ENCODE results near the gene RPS6KC1. TPM values are rescaled to one million over a fixed set of nuclear protein-coding genes. Genes with fewer than 3 reads are reported as not detected.

The RPS6KC1 gene
- total and polyA plus RNA-seq, 4 experiments from 2014 or later: 4.2 to 15.4 (median 11.2) TPM

- no peaks in the 10 kb centered on the region for H3K9me3 ChIP-seq (ENCODE audit: control insufficient read depth in 1 of 2, low read length in 2 of 2)
- Mint-ChIP-seq H3K4me1 (no peaks in the 10 kb centered on the region), H3K27me3 (no peaks in the 10 kb centered on the region), H3K36me3 (peaks cover 54 to 80% of the 10 kb centered on the region in 2 donors), H3K4me3 (no peak overlapping the region), H3K9me3 (peaks cover 2 to 27% (median 17%) of the 10 kb centered on the region in 8 donors), H3K27ac (no peak overlapping the region)
- H3K4me3 ChIP-seq (ENCODE audit: low read length in 2 of 2): no peak overlapping the region
- no peaks in the 10 kb centered on the region for H3K4me1 ChIP-seq (ENCODE audit: insufficient read depth, low read length)
- no peaks in the 10 kb centered on the region for H3K36me3 ChIP-seq (ENCODE audit: insufficient read depth, low read length)
- no peak for DNase-seq
- no peak overlapping the region for H3K27ac ChIP-seq (ENCODE audit: low read depth, low read length)
- ChIA-PET CTCF (ENCODE audit: partially characterized antibody) (no interaction called here), POLR2A (ENCODE audit: partially characterized antibody) (no interaction called here)
- no peaks in the 10 kb centered on the region for H3K27me3 ChIP-seq (ENCODE audit: insufficient read depth, low read length)
- intact Hi-C loops (cut with micrococcal nuclease): no loop called here
Observed at GRCh38 chr1:213264531-213264930, 213.5 kb downstream of the RPS6KC1 start.

DNA sequence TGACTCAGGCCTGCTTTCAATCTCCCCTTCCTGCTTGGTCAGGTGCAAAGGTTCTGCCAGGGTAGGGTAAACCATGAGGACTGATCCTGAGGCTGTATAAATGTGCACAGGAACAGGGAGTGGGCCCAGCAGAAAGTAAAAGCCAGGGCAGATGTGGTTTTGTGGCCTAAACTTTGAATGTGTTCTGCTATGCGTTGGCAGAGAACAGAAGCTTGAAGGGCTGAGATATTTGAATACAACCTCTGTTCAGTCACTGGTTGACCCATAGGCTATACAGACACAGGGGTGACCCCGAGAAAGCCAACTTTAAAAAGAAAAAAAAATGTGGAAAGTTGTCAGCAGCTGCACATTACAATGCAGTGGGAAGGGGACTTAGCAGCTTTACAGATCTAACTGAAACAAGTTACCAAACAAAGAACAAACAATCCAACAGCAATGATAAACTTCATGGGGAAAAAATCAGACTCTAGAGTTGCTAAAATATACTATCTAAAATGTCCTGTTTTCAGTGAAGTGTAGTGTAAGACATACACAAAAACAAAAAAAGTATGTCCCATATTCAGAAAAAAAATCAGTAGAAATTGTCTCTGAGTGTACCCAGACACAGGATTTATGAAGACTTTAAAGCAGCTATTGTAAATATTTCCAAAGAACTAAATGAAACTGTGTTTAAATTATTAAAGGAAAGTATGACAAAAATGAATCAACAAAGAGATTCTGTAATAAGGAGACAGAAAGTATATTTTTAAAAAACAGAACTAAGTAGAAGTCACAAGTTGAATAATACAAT lies 216.1 kb downstream of the RPS6KC1 start:
- H3K36me3 ChIP-seq (ENCODE audit: insufficient read depth, low read length): no peaks in the 10 kb centered on the region
- H3K27ac ChIP-seq (ENCODE audit: low read depth, low read length): no peak overlapping the region
- intact Hi-C loops (cut with micrococcal nuclease): no loop called here
- peaks cover 2 to 27% (median 17%) of the 10 kb centered on the region in 8 donors for H3K9me3 Mint-ChIP-seq
- H3K27me3 ChIP-seq (ENCODE audit: insufficient read depth, low read length): no peaks in the 10 kb centered on the region
- H3K4me3 ChIP-seq (ENCODE audit: low read length in 2 of 2): no peak overlapping the region
- no peak overlapping the region for H3K4me3 Mint-ChIP-seq
- no peaks in the 10 kb centered on the region for H3K4me1 Mint-ChIP-seq
- peaks cover 49 to 74% of the 10 kb centered on the region in 2 donors for H3K36me3 Mint-ChIP-seq
- CTCF ChIA-PET (ENCODE audit: partially characterized antibody): no interaction called here
- H3K27ac Mint-ChIP-seq: peak overlapping the region in 1 of 7 donors; percentile 15
- POLR2A ChIA-PET (ENCODE audit: partially characterized antibody): no interaction called here
- no peaks in the 10 kb centered on the region for H3K4me1 ChIP-seq (ENCODE audit: insufficient read depth, low read length)
- no peaks in the 10 kb centered on the region for H3K9me3 ChIP-seq (ENCODE audit: control insufficient read depth in 1 of 2, low read length in 2 of 2)
- no peak for DNase-seq
- no peaks in the 10 kb centered on the region for H3K27me3 Mint-ChIP-seq

DNA sequence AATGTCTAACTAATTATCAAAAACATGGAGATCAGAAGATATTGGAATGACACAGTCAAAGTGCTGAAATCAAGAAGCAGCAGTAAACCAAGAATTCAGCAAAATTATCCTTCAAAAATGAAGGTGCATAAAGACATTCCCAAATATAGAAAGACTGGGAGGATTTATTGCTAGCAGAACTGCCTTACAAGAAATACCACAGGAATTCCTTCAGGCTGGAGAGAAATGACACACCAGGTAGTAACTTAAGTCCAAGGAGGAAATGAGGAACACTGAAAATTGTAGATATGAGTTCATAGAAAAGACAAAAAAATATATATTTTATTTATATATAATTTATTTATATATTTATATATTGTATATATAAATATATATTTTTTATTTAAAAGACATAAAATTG lies 217.2 kb downstream of the RPS6KC1 start:
- Histone ChIP-seq H3K4me3 (ENCODE audit: low read length in 2 of 2) (no peak overlapping the region), H3K27me3 (ENCODE audit: insufficient read depth, low read length) (no peaks in the 10 kb centered on the region), H3K36me3 (ENCODE audit: insufficient read depth, low read length) (no peaks in the 10 kb centered on the region), H3K9me3 (ENCODE audit: control insufficient read depth in 1 of 2, low read length in 2 of 2) (no peaks in the 10 kb centered on the region), H3K4me1 (ENCODE audit: insufficient read depth, low read length) (no peaks in the 10 kb centered on the region), H3K27ac (ENCODE audit: low read depth, low read length) (no peak overlapping the region)
- Mint-ChIP-seq H3K9me3 (peaks cover 2 to 27% (median 17%) of the 10 kb centered on the region in 8 donors), H3K27ac (no peak overlapping the region), H3K4me3 (no peak overlapping the region), H3K4me1 (peaks cover 0 to 1% (median 0%) of the 10 kb centered on the region in 4 donors), H3K27me3 (no peaks in the 10 kb centered on the region), H3K36me3 (peaks cover 51 to 73% of the 10 kb centered on the region in 2 donors)
- POLR2A ChIA-PET (ENCODE audit: partially characterized antibody): no interaction called here
- DNase-seq: no peak
- CTCF ChIA-PET (ENCODE audit: partially characterized antibody): no interaction called here
- intact Hi-C loops (cut with micrococcal nuclease): no loop called here

DNA sequence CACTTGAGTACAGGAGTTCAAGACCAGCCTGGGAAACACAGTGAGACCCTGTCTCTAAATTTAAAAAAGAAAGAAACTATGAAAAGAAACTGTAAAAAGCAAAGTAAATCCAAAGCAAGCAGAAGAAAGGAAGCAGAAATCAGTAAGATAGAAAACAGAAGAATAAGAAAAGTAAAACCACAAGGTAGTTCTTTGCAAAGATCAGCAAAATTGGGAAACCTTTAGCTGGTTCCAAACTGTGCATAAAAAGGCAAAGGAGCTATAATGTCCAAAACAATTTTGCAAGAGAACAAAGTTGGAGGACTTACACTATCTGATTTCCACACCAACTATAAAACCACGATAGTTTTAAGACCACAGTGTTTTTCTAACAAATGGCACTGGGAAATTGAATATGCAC lies 218.8 kb downstream of the RPS6KC1 start:
- ChIA-PET CTCF (ENCODE audit: partially characterized antibody) (no interaction called here), POLR2A (ENCODE audit: partially characterized antibody) (no interaction called here)
- Mint-ChIP-seq H3K36me3 (peaks cover 46 to 70% of the 10 kb centered on the region in 2 donors), H3K4me1 (peaks cover 0 to 4% (median under 1%) of the 10 kb centered on the region in 4 donors), H3K9me3 (peaks cover 0 to 24% (median 16%) of the 10 kb centered on the region in 8 donors), H3K27me3 (no peaks in the 10 kb centered on the region), H3K27ac (peak overlapping the region in 1 of 7 donors; percentile 17), H3K4me3 (no peak overlapping the region)
- intact Hi-C loops (cut with micrococcal nuclease): no loop called here
- no peak for DNase-seq
- Histone ChIP-seq H3K36me3 (ENCODE audit: insufficient read depth, low read length) (no peaks in the 10 kb centered on the region), H3K4me3 (ENCODE audit: low read length in 2 of 2) (no peak overlapping the region), H3K27me3 (ENCODE audit: insufficient read depth, low read length) (no peaks in the 10 kb centered on the region), H3K4me1 (ENCODE audit: insufficient read depth, low read length) (no peaks in the 10 kb centered on the region), H3K9me3 (ENCODE audit: control insufficient read depth in 1 of 2, low read length in 2 of 2) (no peaks in the 10 kb centered on the region), H3K27ac (ENCODE audit: low read depth, low read length) (no peak overlapping the region)

GRCh38 chr1:213273546-213273945 lies 222.5 kb downstream of the RPS6KC1 start:
- no peak overlapping the region for H3K4me3 Mint-ChIP-seq
- H3K9me3 Mint-ChIP-seq: peaks cover 0 to 2% (median 0%) of the 10 kb centered on the region in 8 donors
- Histone ChIP-seq H3K9me3 (ENCODE audit: control insufficient read depth in 1 of 2, low read length in 2 of 2) (no peaks in the 10 kb centered on the region), H3K4me1 (ENCODE audit: insufficient read depth, low read length) (no peaks in the 10 kb centered on the region), H3K36me3 (ENCODE audit: insufficient read depth, low read length) (no peaks in the 10 kb centered on the region), H3K27me3 (ENCODE audit: insufficient read depth, low read length) (no peaks in the 10 kb centered on the region), H3K4me3 (ENCODE audit: low read length in 2 of 2) (no peak overlapping the region), H3K27ac (ENCODE audit: low read depth, low read length) (no peak overlapping the region)
- CTCF ChIA-PET (ENCODE audit: partially characterized antibody): interaction anchor here (1.0 to 1.2 kb wide), 2 partner anchors 10 to 15 kb away, joined by 3 read pairs; no protein-coding TSS in a partner anchor
- no peak overlapping the region for H3K27ac Mint-ChIP-seq
- peaks cover 0 to 4% (median under 1%) of the 10 kb centered on the region in 4 donors for H3K4me1 Mint-ChIP-seq
- POLR2A ChIA-PET (ENCODE audit: partially characterized antibody): no interaction called here
- DNase-seq: no peak
- intact Hi-C loops (cut with micrococcal nuclease): no loop called here
- H3K36me3 Mint-ChIP-seq: peaks cover 36 to 49% of the 10 kb centered on the region in 2 donors
- no peaks in the 10 kb centered on the region for H3K27me3 Mint-ChIP-seq

GRCh38 chr1:213274140-213274539 lies 223.1 kb downstream of the RPS6KC1 start:
- no peak for DNase-seq
- H3K4me3 ChIP-seq (ENCODE audit: low read length in 2 of 2): no peak overlapping the region
- Mint-ChIP-seq H3K9me3 (peaks cover 0 to 2% (median 0%) of the 10 kb centered on the region in 8 donors), H3K4me1 (peaks cover 0 to 4% (median under 1%) of the 10 kb centered on the region in 4 donors), H3K36me3 (peaks cover 35 to 43% of the 10 kb centered on the region in 2 donors), H3K27me3 (no peaks in the 10 kb centered on the region), H3K27ac (peak overlapping the region in 1 of 7 donors; percentile 51), H3K4me3 (no peak overlapping the region)
- H3K27me3 ChIP-seq (ENCODE audit: insufficient read depth, low read length): no peaks in the 10 kb centered on the region
- POLR2A ChIA-PET (ENCODE audit: partially characterized antibody): no interaction called here
- no peaks in the 10 kb centered on the region for H3K4me1 ChIP-seq (ENCODE audit: insufficient read depth, low read length)
- CTCF ChIA-PET (ENCODE audit: partially characterized antibody): interaction anchor here (1.0 to 1.2 kb wide), 2 partner anchors 9 to 15 kb away, joined by 3 read pairs; no protein-coding TSS in a partner anchor
- H3K36me3 ChIP-seq (ENCODE audit: insufficient read depth, low read length): no peaks in the 10 kb centered on the region
- no peaks in the 10 kb centered on the region for H3K9me3 ChIP-seq (ENCODE audit: control insufficient read depth in 1 of 2, low read length in 2 of 2)
- intact Hi-C loops (cut with micrococcal nuclease): no loop called here
- H3K27ac ChIP-seq (ENCODE audit: low read depth, low read length): no peak overlapping the region

- Mint-ChIP-seq H3K36me3 (peaks cover 30 to 37% of the 10 kb centered on the region in 2 donors), H3K27me3 (no peaks in the 10 kb centered on the region), H3K4me3 (no peak overlapping the region), H3K27ac (no peak overlapping the region), H3K9me3 (peaks cover 0 to 2% (median 0%) of the 10 kb centered on the region in 8 donors), H3K4me1 (peaks cover 0 to 4% (median under 1%) of the 10 kb centered on the region in 4 donors)
- Histone ChIP-seq H3K27me3 (ENCODE audit: insufficient read depth, low read length) (no peaks in the 10 kb centered on the region), H3K27ac (ENCODE audit: low read depth, low read length) (no peak overlapping the region), H3K4me3 (ENCODE audit: low read length in 2 of 2) (no peak overlapping the region), H3K36me3 (ENCODE audit: insufficient read depth, low read length) (no peaks in the 10 kb centered on the region), H3K9me3 (ENCODE audit: control insufficient read depth in 1 of 2, low read length in 2 of 2) (no peaks in the 10 kb centered on the region), H3K4me1 (ENCODE audit: insufficient read depth, low read length) (no peaks in the 10 kb centered on the region)
- ChIA-PET CTCF (ENCODE audit: partially characterized antibody) (no interaction called here), POLR2A (ENCODE audit: partially characterized antibody) (no interaction called here)
- intact Hi-C loops (cut with micrococcal nuclease): no loop called here
- DNase-seq: no peak
Observed at GRCh38 chr1:213275293-213275692, 224.3 kb downstream of the RPS6KC1 start.
